Omental fat pad (tissue), 4 donors: ENCODE data around the gene ARHGEF4. TPM values are rescaled to one million over a fixed set of nuclear protein-coding genes. Genes with fewer than 3 reads are reported as not detected.

Experiments used
- ATAC-seq: fragments of 150-250 bp; one replicate; pipeline ENCODE4 v1.9.1; 2016; ENCODE audit warnings: mild to moderate bottlenecking, moderate library complexity; ENCODE audit not compliant: low FRiP score
- DNase-seq: peaks from one replicate; pipeline ENCODE4 v3.0.0-alpha.2; 2019; ENCODE audit warnings: low spot score
- CTCF ChIP-seq, 3 donors: fragments of 450-650 bp; IDR thresholded peaks; one replicate each; pipeline ENCODE4 v1.5.1; 2016 to 2017; ENCODE audit warnings: antibody characterized with exemption in 3 of 3, mild to moderate bottlenecking in 3 of 3, moderate library complexity in 2 of 3
- total RNA-seq, 4 donors: library from RNA; depleted of rRNA; stranded (reverse); fragments of >200 nt; gene quantifications; one replicate each; pipeline ENCODE4 v1.1.0, GENCODE V29; 2016

ARHGEF4 gene
- total RNA-seq, 4 donors from 2014 or later, result 2.0 to 18.0 (median 15.0) TPM

- TF ChIP-seq CTCF (IDR thresholded peaks at IDR 0.05), result no peak
- ATAC-seq (peak; percentile 13), DNase-seq (no peak)
These were observed 198.6 kb downstream of the ARHGEF4 start for GRCh38 chr2:131035112-131035825.

GRCh38 chr2:131035826-131036231 is 199.1 kb downstream of the ARHGEF4 start:
- DNase-seq (no peak), ATAC-seq (no peak)
- no peak for TF ChIP-seq CTCF (IDR thresholded peaks at IDR 0.05)

- DNase-seq, result no peak
- no peak for TF ChIP-seq CTCF (IDR thresholded peaks at IDR 0.05)
- ATAC-seq, result no peak
These were observed 199.6 kb downstream of the ARHGEF4 start for GRCh38 chr2:131036269-131036668.

- no peak for TF ChIP-seq CTCF (IDR thresholded peaks at IDR 0.05)
- DNase-seq (no peak), ATAC-seq (no peak)
These were observed 200.1 kb downstream of the ARHGEF4 start for GRCh38 chr2:131036696-131037397.

- DNase-seq (no peak), ATAC-seq (no peak)
- no peak for TF ChIP-seq CTCF (IDR thresholded peaks at IDR 0.05)
These were observed 200.9 kb downstream of the ARHGEF4 start for GRCh38 chr2:131037398-131038257.

GRCh38 chr2:131038258-131039100 is 201.8 kb downstream of the ARHGEF4 start:
- DNase-seq (no peak), ATAC-seq (no peak)
- no peak for TF ChIP-seq CTCF (IDR thresholded peaks at IDR 0.05)
